GM18519 (cell line): ENCODE results near the gene PRC1.

ENCODE experiments used
- ATAC-seq: cut with Tn5 transposase; IDR thresholded peaks from one replicate; pipeline ENCODE4 v1.9.1; 2021; ENCODE audit warnings: mild to moderate bottlenecking, moderate library complexity; ENCODE audit not compliant: unreplicated experiment, low FRiP score

Gene PRC1

GRCh38 chr15:90990446-90990845 lies 3.9 kb downstream of the PRC1 start:
- no peak for ATAC-seq

- no peak for ATAC-seq
These were observed 5.1 kb downstream of the PRC1 start for GRCh38 chr15:90989040-90989768.

- no peak for ATAC-seq
These were observed 6.0 kb downstream of the PRC1 start for GRCh38 chr15:90988296-90988695.

GRCh38 chr15:90987561-90988141 lies 6.7 kb downstream of the PRC1 start:
- ATAC-seq = no peak

- ATAC-seq = peak; percentile 70
These were observed 7.4 kb downstream of the PRC1 start for GRCh38 chr15:90986790-90987507.

- ATAC-seq = peak; percentile 31
These were observed 12.2 kb downstream of the PRC1 start for GRCh38 chr15:90982135-90982534.

- peak; percentile 79 for ATAC-seq
These were observed 12.7 kb downstream of the PRC1 start for GRCh38 chr15:90981681-90982080.

GRCh38 chr15:90979582-90979981 lies 14.8 kb downstream of the PRC1 start:
- ATAC-seq = no peak

GRCh38 chr15:90974216-90974615 lies 20.1 kb downstream of the PRC1 start:
- ATAC-seq = no peak

GRCh38 chr15:90972133-90972532 lies 22.2 kb downstream of the PRC1 start:
- no peak for ATAC-seq

GRCh38 chr15:90970274-90970673 lies 24.1 kb downstream of the PRC1 start:
- ATAC-seq = no peak

GRCh38 chr15:90968434-90968833 lies 25.9 kb downstream of the PRC1 start:
- no peak for ATAC-seq

- ATAC-seq = no peak
These were observed 27.1 kb downstream of the PRC1 start for GRCh38 chr15:90967206-90967605.

GRCh38 chr15:90966262-90966661 lies 28.1 kb downstream of the PRC1 start:
- no peak for ATAC-seq

GRCh38 chr15:90962021-90962420 lies 32.3 kb downstream of the PRC1 start:
- ATAC-seq = no peak

GRCh38 chr15:90960298-90961091 lies 33.8 kb downstream of the PRC1 start:
- no peak for ATAC-seq

- no peak for ATAC-seq
These were observed 34.4 kb downstream of the PRC1 start for GRCh38 chr15:90959894-90960293.

GRCh38 chr15:90959028-90959595 lies 35.2 kb downstream of the PRC1 start:
- no peak for ATAC-seq

GRCh38 chr15:90957791-90958190 lies 36.5 kb downstream of the PRC1 start:
- ATAC-seq = no peak

- no peak for ATAC-seq
These were observed 37.1 kb downstream of the PRC1 start for GRCh38 chr15:90957031-90957790.
